Adrenal gland (tissue), 12 donors: ENCODE data around the gene KCTD21. TPM values are rescaled to one million over a fixed set of nuclear protein-coding genes. Genes with fewer than 3 reads are reported as not detected.

Experiments used
- DNase-seq, 7 donors: peaks; one replicate each; pipeline ENCODE4 v3.0.0-alpha.2; 2019 to 2020
- H3K27ac ChIP-seq, 5 donors: fragments of 200-600 bp; sonication (generic) in 4 of 5; 1 replicate in 3 of 5; 2 replicates in 2 of 5; pipeline versions ENCODE4 v1.5.1 to v1.8.0; 2016 to 2020; ENCODE audit warnings: mild to moderate bottlenecking in 1 of 5
- H3K27me3 ChIP-seq: fragments of 200-600 bp; 2 replicates; pipeline ENCODE4 v1.8.0; 2021
- H3K36me3 ChIP-seq, 2 donors: fragments of 200-600 bp; replicated peaks in 1 of 2; 1 replicate in 1 of 2; 2 replicates in 1 of 2; pipeline versions ENCODE4 v1.5.1 to v1.8.0; 2018 to 2022
- H3K4me1 ChIP-seq, 2 donors: fragments of 200-600 bp; replicated peaks in 1 of 2; 1 replicate in 1 of 2; 2 replicates in 1 of 2; pipeline versions ENCODE4 v1.5.1 to v1.8.0; 2018 to 2021
- H3K4me3 ChIP-seq, 4 donors: fragments of 200-600 bp; sonication (generic) in 3 of 4; one replicate each; pipeline ENCODE4 v1.5.1; 2016 to 2018
- H3K9me3 ChIP-seq, 3 donors: fragments of 200-600 bp; sonication (generic) in 1 of 3; replicated peaks in 1 of 3; 1 replicate in 2 of 3; 2 replicates in 1 of 3; pipeline versions ENCODE4 v1.5.1 to v1.8.0; 2016 to 2021
- CTCF ChIP-seq, 6 experiments: fragments of 450-650 bp in 4 of 6; fragments of 200-600 bp in 2 of 6; sonication (generic) in 1 of 6; IDR thresholded peaks; 1 replicate in 5 of 6; 2 replicates in 1 of 6; pipeline versions ENCODE4 v1.5.1 to v1.8.0; 2016 to 2021; ENCODE audit warnings: antibody characterized with exemption in 6 of 6, mild to moderate bottlenecking in 2 of 6, moderate library complexity in 1 of 6
- POLR2A ChIP-seq, 2 donors: fragments of 450-650 bp; IDR thresholded peaks; one replicate each; pipeline ENCODE4 v1.6.1; 2017; ENCODE audit warnings: antibody characterized with exemption in 2 of 2, mild to moderate bottlenecking in 2 of 2, moderate library complexity in 1 of 2
- WGBS, 4 donors: extraction: QIAGEN DNeasy Blood & Tissue Kit in 2 of 4; methylation state at CpG; one replicate each; pipeline versions ENCODE4 v1.1.5 to v1.1.7; 2013 to 2017; 5-methylcytosine and 5-hydroxymethylcytosine counted together
- intact Hi-C, 2 donors: fragments of 100-400 bp; cut with DNase I; formaldehyde crosslinking; loops; one replicate each; pipeline versions ENCODE4 v1.14.1 to v1.15.0; 2022 to 2023
- polyA plus RNA-seq, 3 donors: library from polyadenylated mRNA; stranded (reverse); fragments of 200-250 nt in 2 of 3; fragments of 350-450 nt in 1 of 3; fragmentation: Illumina TruSeq in 1 of 3; extraction: RNeasy Lipid Tissue Mini Kit (QIAGEN cat#74804) in 1 of 3; gene quantifications; one replicate each; pipeline ENCODE4 v1.2.3, GENCODE V29; 2013 to 2014
- total RNA-seq, 9 donors: library from RNA; depleted of rRNA in 4 of 9; stranded (reverse); fragments of >200 nt in 4 of 9; fragments of 120-200 nt in 1 of 9; fragmentation: NEBNext Ultra II Directional in 1 of 9; extraction: Animal tissue kit (Norgen Biotek cat#: 25700) in 1 of 9; gene quantifications; one replicate each; pipeline versions ENCODE4 v1.1.0 to v1.2.4, GENCODE V29; 2013 to 2023
- donor health status: healthy with polysubstance abuse.
- donor health status: Bipolar disorder and iron deficiency.
- donor health status: DM: yes; HTN: yes; CAD: no.
- donor health status: DM: no; HTN: no; CAD: no.
- donor health status: DM: no; HTN: no; CAD: no.
- donor health status: DM: yes; HTN: yes; CAD: no.

Gene KCTD21
- total and polyA plus RNA-seq, 12 donors, result 9.3 to 54.0 (median 26.4) TPM

- H3K4me1 ChIP-seq, result peaks cover 11 to 23% of the 10 kb centered on the region in 2 donors
- peak overlapping the region in 4 of 5 donors; percentile 38 to 81 (median 60) for H3K27ac ChIP-seq
- peak overlapping the region; percentile 31 to 80 (median 64) for H3K4me3 ChIP-seq
- DNase-seq, result peak in 2 of 7 donors; percentile 18 to 24
- TF ChIP-seq POLR2A (IDR thresholded peaks at IDR 0.05) (no peak), CTCF (IDR thresholded peaks at IDR 0.05) (no peak)
- intact Hi-C loops, result no loop called here
- H3K9me3 ChIP-seq, result no peaks in the 10 kb centered on the region
- H3K27me3 ChIP-seq, result no peaks in the 10 kb centered on the region
- peaks cover 0 to 5% of the 10 kb centered on the region in 2 donors for H3K36me3 ChIP-seq
- WGBS, 4 donors, result 18 to 20% (median 19%) methylated on average over 12 of the region's 12 CpGs
Measured at GRCh38 chr11:78138694-78139421, 49.6 kb downstream of the KCTD21 start.

DNA sequence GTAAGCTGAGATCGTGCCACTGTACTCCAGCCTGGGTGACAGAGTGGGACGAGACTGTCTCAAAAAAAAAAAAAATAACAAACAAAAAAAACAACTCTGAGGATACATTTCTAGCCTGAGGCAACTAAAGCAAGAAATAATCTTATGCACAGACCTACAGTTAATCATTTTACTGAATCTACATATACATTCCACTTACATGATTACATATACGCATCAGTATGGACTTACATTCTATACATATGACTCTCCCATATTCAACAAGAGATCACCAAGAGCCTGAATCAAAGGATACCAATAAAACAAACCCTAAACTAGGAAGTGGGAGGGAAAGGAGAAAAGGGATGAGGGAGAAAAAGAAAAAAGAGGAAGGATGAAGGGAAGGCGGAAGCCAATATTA, 50.1 kb downstream of the KCTD21 start:
- 90 to 95% (median 92%) methylated on average over 4 of the region's 4 CpGs for WGBS, 4 donors
- Histone ChIP-seq H3K9me3 (no peaks in the 10 kb centered on the region), H3K4me1 (peaks cover 11 to 23% of the 10 kb centered on the region in 2 donors), H3K27me3 (no peaks in the 10 kb centered on the region), H3K36me3 (peaks cover 0 to 5% of the 10 kb centered on the region in 2 donors), H3K27ac (no peak overlapping the region), H3K4me3 (no peak overlapping the region)
- intact Hi-C loops, result no loop called here
- TF ChIP-seq POLR2A (IDR thresholded peaks at IDR 0.05) (no peak), CTCF (IDR thresholded peaks at IDR 0.05) (no peak)
- no peak for DNase-seq

DNA sequence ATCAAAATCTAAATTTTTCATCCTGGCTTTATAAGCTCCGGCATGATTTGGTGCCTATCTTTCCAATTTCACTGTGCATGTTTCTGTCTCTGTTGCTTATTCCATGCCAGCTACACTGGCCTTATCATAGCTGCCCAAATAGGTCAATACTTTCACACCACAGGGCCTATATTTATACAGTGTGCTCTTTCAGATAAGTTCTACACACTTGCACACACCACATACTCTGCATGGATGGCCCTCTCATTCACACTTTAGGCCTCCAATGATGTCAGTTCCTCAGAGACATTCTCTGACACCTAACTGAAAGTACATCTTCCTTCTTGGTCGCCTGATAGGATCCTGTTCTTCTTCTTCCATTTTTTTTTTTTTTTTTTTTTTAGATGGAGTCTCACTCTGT, 56.0 kb downstream of the KCTD21 start:
- H3K4me3 ChIP-seq, result no peak overlapping the region
- no peak overlapping the region for H3K27ac ChIP-seq
- no peaks in the 10 kb centered on the region for H3K9me3 ChIP-seq
- H3K4me1 ChIP-seq, result no peaks in the 10 kb centered on the region
- no peaks in the 10 kb centered on the region for H3K27me3 ChIP-seq
- intact Hi-C loops, result no loop called here
- WGBS, 4 donors, result 71 to 95% (median 92%) methylated on average over 2 of the region's 2 CpGs
- H3K36me3 ChIP-seq, result no peaks in the 10 kb centered on the region
- no peak for DNase-seq
- TF ChIP-seq POLR2A (IDR thresholded peaks at IDR 0.05) (no peak), CTCF (IDR thresholded peaks at IDR 0.05) (no peak)

DNA sequence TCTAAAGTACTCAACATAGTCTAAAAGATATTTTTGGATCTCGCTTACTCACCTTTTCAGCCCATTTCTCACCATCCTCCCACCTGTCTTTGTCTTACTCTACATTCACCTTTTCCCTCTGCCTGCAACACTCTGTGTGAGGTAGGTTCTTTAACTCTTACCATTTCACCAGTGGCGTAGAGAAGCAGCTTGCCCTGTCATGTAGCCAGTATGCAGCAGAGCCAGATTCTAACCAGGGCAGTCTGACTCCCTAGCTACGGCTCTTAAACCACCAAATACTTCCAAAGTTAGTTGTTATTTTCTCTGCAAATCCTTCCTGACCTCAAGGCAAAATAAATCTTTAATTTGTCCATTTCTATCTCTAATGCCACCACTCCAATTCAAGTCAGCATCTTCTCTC, 56.5 kb downstream of the KCTD21 start:
- H3K36me3 ChIP-seq, result no peaks in the 10 kb centered on the region
- intact Hi-C loops, result no loop called here
- WGBS, 4 donors, result 63 to 85% (median 81%) methylated on average over 3 of the region's 3 CpGs

More for the DNA sequence above, 56.5 kb downstream of the KCTD21 start:
- no peak for TF ChIP-seq CTCF (IDR thresholded peaks at IDR 0.05)
- TF ChIP-seq POLR2A (IDR thresholded peaks at IDR 0.05), result no peak
- H3K4me1 ChIP-seq, result no peaks in the 10 kb centered on the region
- no peak overlapping the region for H3K27ac ChIP-seq
- no peak for DNase-seq
- no peaks in the 10 kb centered on the region for H3K9me3 ChIP-seq
- H3K4me3 ChIP-seq, result no peak overlapping the region
- no peaks in the 10 kb centered on the region for H3K27me3 ChIP-seq
